HepG2 (cell line): Measurements from ENCODE around the gene RABGAP1L. TPM values are rescaled to one million over a fixed set of nuclear protein-coding genes. Genes with fewer than 3 reads are reported as not detected.
"Not testable (repeated sequence)": the region's sequence is repeated elsewhere in the genome, so short reads cannot be mapped to it uniquely, and the experiment has no call there.

Experiments used
- ATAC-seq: fragments of 200-7000 bp; cut with Tn5 transposase; 3 replicates; pipeline ENCODE4 v1.9.1; 2020; ENCODE audit warnings: mild to moderate bottlenecking, moderate library complexity
- BruUV-seq: library from RNA; stranded (reverse); fragments of 400-500 nt; replicated peaks from 2 replicates; lab custom pipeline; 2021; lab: Mats Ljungman, UMichigan
- CTCF ChIA-PET: fragments of 300-600 bp; formaldehyde crosslinking; extraction: SDS; loops from one replicate; lab custom pipeline; 2021; ENCODE audit warnings: low total read pairs, inconsistent platforms, low intra/inter-chr PET ratio; lab: Yijun Ruan, JAX
- POLR2A ChIA-PET: fragments of 350-600 bp; sonication (Branson Sonifier 250); formaldehyde crosslinking; loops from one replicate; lab custom pipeline; 2020; ENCODE audit warnings: antibody characterized with exemption, inconsistent platforms; lab: Yijun Ruan, JAX
- DNase-seq: peaks from one replicate; pipeline ENCODE4 v3.0.0-alpha.2; 2015; ENCODE audit warnings: low spot score
- FAIRE-seq: peaks from 3 replicates; lab custom pipeline; 2011; peaks lifted over from hg19 to GRCh38; lab: Jason Lieb, UNC
- H2AFZ ChIP-seq: one replicate; pipeline ENCODE4 v1.6.1; 2011; ENCODE audit warnings: low read length, inconsistent platforms
- H3K27ac ChIP-seq: fragments of 300-600 bp; 3 replicates; pipeline ENCODE4 v1.8.0; 2011; ENCODE audit warnings: mixed run types, mild to moderate bottlenecking, mixed read lengths, low read length, inconsistent platforms; ENCODE audit not compliant: insufficient read depth; ENCODE audit errors: extremely low read length
- H3K27me3 ChIP-seq, 2 experiments: fragments of 200-600 bp in 1 of 2; 2 replicates in 1 of 2; 3 replicates in 1 of 2; pipeline versions ENCODE4 v1.6.0 to v1.8.0; 2011; ENCODE audit warnings: low read length in 2 of 2, mild to moderate bottlenecking in 2 of 2, moderate library complexity in 2 of 2, inconsistent platforms in 1 of 2; ENCODE audit not compliant: insufficient read depth in 2 of 2, control insufficient read depth in 1 of 2
- H3K36me3 ChIP-seq, 2 experiments: fragments of 200-600 bp in 1 of 2; replicated peaks in 1 of 2; 2 replicates in 1 of 2; 3 replicates in 1 of 2; pipeline versions ENCODE4 v1.5.1 to v1.8.0; 2011; ENCODE audit warnings: low read length in 2 of 2, inconsistent platforms in 1 of 2; ENCODE audit not compliant: insufficient read depth in 2 of 2, control insufficient read depth in 1 of 2
- H3K4me1 ChIP-seq: 2 replicates; pipeline ENCODE4 v1.5.1; 2012; ENCODE audit warnings: low read length, inconsistent platforms; ENCODE audit not compliant: insufficient read depth
- H3K4me2 ChIP-seq: 2 replicates; pipeline ENCODE4 v1.6.0; 2011; ENCODE audit warnings: low read depth, low read length, inconsistent platforms
- H3K4me3 ChIP-seq, 3 experiments: fragments of 200-600 bp in 1 of 3; sonication (generic), shearing (Covaris generic) in 1 of 3; replicated peaks in 1 of 3; 2 replicates each; pipeline ENCODE4 v1.5.1; 2011 to 2016; ENCODE audit warnings: low read length in 3 of 3, inconsistent platforms in 2 of 3, low read depth in 2 of 3, mild to moderate bottlenecking in 2 of 3, control low read depth in 1 of 3, mixed read lengths in 1 of 3; ENCODE audit not compliant: insufficient read depth in 1 of 3
- H3K79me2 ChIP-seq: one replicate; pipeline ENCODE4 v1.6.1; 2011; ENCODE audit warnings: low read length, inconsistent platforms; ENCODE audit not compliant: insufficient read depth
- H3K9ac ChIP-seq: 2 replicates; pipeline ENCODE4 v1.6.0; 2011; ENCODE audit warnings: mild to moderate bottlenecking, low read depth, low read length, inconsistent platforms; ENCODE audit not compliant: insufficient read depth
- H3K9me3 ChIP-seq: 2 replicates; pipeline ENCODE4 v1.5.1; 2012; ENCODE audit warnings: mild to moderate bottlenecking, low read length
- H4K20me1 ChIP-seq: 2 replicates; pipeline ENCODE4 v1.6.0; 2011; ENCODE audit warnings: inconsistent platforms, mild to moderate bottlenecking, low read length, moderate library complexity; ENCODE audit not compliant: insufficient read depth
- AGO1 ChIP-seq: fragments of 200-400 bp; formaldehyde crosslinking; IDR thresholded peaks from 2 replicates; pipeline ENCODE4 v1.6.1; 2017; ENCODE audit warnings: mild to moderate bottlenecking, low read depth, low read length, moderate library complexity; ENCODE audit not compliant: poor library complexity, severe bottlenecking
- ERF ChIP-seq: IDR thresholded peaks from 2 replicates; pipeline ENCODE4 v1.6.1; 2018; ENCODE audit warnings: missing biosample characterization, missing genetic modification reagents
- HBP1 ChIP-seq: IDR thresholded peaks from 2 replicates; pipeline ENCODE4 v1.6.1; 2016; ENCODE audit warnings: low read depth, control low read depth
- ONECUT2 ChIP-seq: sonication (generic); formaldehyde crosslinking; IDR thresholded peaks from 2 replicates; pipeline ENCODE4 v1.4.0; 2020; ENCODE audit warnings: missing genetic modification reagents
- PAXIP1 ChIP-seq: sonication (generic); formaldehyde crosslinking; conservative IDR thresholded peaks from 2 replicates; pipeline ENCODE4 v1.4.0; 2020; ENCODE audit warnings: mild to moderate bottlenecking, missing genetic modification reagents, moderate library complexity
- ZBTB37 ChIP-seq: sonication (generic); formaldehyde crosslinking; IDR thresholded peaks from 2 replicates; pipeline ENCODE4 v1.4.0; 2020; ENCODE audit warnings: mild to moderate bottlenecking, missing genetic modification reagents
- ZNF142 ChIP-seq: sonication (generic); formaldehyde crosslinking; IDR thresholded peaks from 2 replicates; pipeline ENCODE4 v1.4.0; 2020; ENCODE audit warnings: missing genetic modification reagents
- ZNF792 ChIP-seq: IDR thresholded peaks from 2 replicates; pipeline ENCODE4 v1.6.1; 2016
- WGBS: methylation state at CpG from one replicate; pipeline ENCODE4 v1.1.6; 2017; ENCODE audit warnings: low lambda C conversion rate; 5-methylcytosine and 5-hydroxymethylcytosine counted together
- in situ Hi-C: cut with HindIII; loops from 2 replicates; pipeline ENCODE4 v1.10.0; 2017; ENCODE audit warnings: low pct_unique_long_range_greater_than_20kb; ENCODE audit not compliant: extremely low pct_ligation_motif_present
- intact Hi-C: fragments of 100-400 bp; cut with micrococcal nuclease; formaldehyde crosslinking; loops from one replicate; pipeline ENCODE4 v1.10.0; 2022; ENCODE audit not compliant: unreplicated experiment
- polyA plus RNA-seq, 8 experiments: library from polyadenylated mRNA; depleted of rRNA in 3 of 8; stranded (reverse) in 7 of 8; unstranded in 1 of 8; fragments of >200 nt; fragmentation: Illumina TruSeq in 4 of 8; extraction: Trizol in 4 of 8; gene quantifications; 2 replicates each; pipeline versions ENCODE4 v1.2.1 to v1.2.3, GENCODE V29; 2011 to 2016; ENCODE audit warnings: low read depth in 4 of 8, missing spikeins in 1 of 8, mixed read lengths in 1 of 8; ENCODE audit not compliant: insufficient read depth in 1 of 8
- total RNA-seq, 5 experiments: library from RNA; depleted of rRNA; stranded (reverse); fragments of >200 nt; fragmentation: Illumina TruSeq; extraction: Trizol; gene quantifications; 2 replicates each; pipeline ENCODE4 v1.2.3, GENCODE V29; 2016; ENCODE audit warnings: low read depth in 1 of 5

The RABGAP1L gene
- total and polyA plus RNA-seq, 2 of the 13 experiments (the other 11 are each of a cell fraction or from before 2014, with no cell fraction given), result 7.9 to 22.6 TPM

GRCh38 chr1:175023043-175023921, 864.0 kb downstream of the RABGAP1L start, which contains the start of gene MRPS14 (continued):
- no peak; the same call in 1 of the 2 replicates for TF ChIP-seq HBP1 (CRISPR knock-in tag)
- peak; percentile 38; the same call in 1 of the 2 replicates for TF ChIP-seq ERF (CRISPR knock-in tag)
- TF ChIP-seq ZBTB37, result no peak
- peak; percentile 46 for TF ChIP-seq AGO1
- no peak for TF ChIP-seq ONECUT2 (CRISPR knock-in tag)

GRCh38 chr1:175023922-175024242, 864.6 kb downstream of the RABGAP1L start:
- DNase-seq, H4K20me1 ChIP-seq, H3K36me3 ChIP-seq, H3K9me3 ChIP-seq, intact Hi-C loops, FAIRE-seq, H3K27me3 ChIP-seq, CTCF ChIA-PET, ATAC-seq: not testable (repeated sequence)
- peak overlapping the region; percentile 98 for H3K9ac ChIP-seq
- WGBS, result 45% methylated on average over 2 of the region's 2 CpGs
- BruUV-seq, result TSS peak; percentile 99
- in situ Hi-C loops, result loop anchor here (10.0 kb wide), 1 partner anchor 301 kb away; no protein-coding TSS in a partner anchor
- H3K79me2 ChIP-seq, result peaks cover 25% of the 10 kb centered on the region
- peak overlapping the region; percentile 40 to 99 (median 99) for H3K4me3 ChIP-seq
- H2AFZ ChIP-seq, result peak overlapping the region; percentile 94
- peak overlapping the region; percentile 90 for H3K27ac ChIP-seq
- POLR2A ChIA-PET, result interaction anchor here (0.9 to 3.9 kb wide), 9 partner anchors 9 to 1156 kb away, joined by 3 to 124 read pairs (median 5); partner anchors contain the start of genes CACYBP, GAS5 and ZBTB37
- H3K4me1 ChIP-seq, result peaks cover 20% of the 10 kb centered on the region
- peak overlapping the region; percentile 88 for H3K4me2 ChIP-seq
- 0 out of 2 replicates have a peak, but pooled peaks have one; percentile 7 for TF ChIP-seq PAXIP1 (CRISPR knock-in tag)
- TF ChIP-seq ZNF792 (CRISPR knock-in tag), result 0 out of 2 replicates have a peak, but pooled peaks have one; percentile 2
- TF ChIP-seq ZNF142 (CRISPR knock-in tag), result 0 out of 2 replicates have a peak, but pooled peaks have one; percentile 14
